Myometrial cell (primary cell): ENCODE data around the gene IL17C. TPM values are rescaled to one million over a fixed set of nuclear protein-coding genes. Genes with fewer than 3 reads are reported as not detected.

Experiments used
- total RNA-seq: library from RNA; depleted of rRNA; stranded (reverse); fragments of >200 nt; gene quantifications from 2 replicates; pipeline ENCODE4 v1.2.3, GENCODE V29; 2015

IL17C gene, protein sequence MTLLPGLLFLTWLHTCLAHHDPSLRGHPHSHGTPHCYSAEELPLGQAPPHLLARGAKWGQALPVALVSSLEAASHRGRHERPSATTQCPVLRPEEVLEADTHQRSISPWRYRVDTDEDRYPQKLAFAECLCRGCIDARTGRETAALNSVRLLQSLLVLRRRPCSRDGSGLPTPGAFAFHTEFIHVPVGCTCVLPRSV
- 1.4 TPM in 1 of 2 replicates, not detected in the other for total RNA-seq

DNA sequence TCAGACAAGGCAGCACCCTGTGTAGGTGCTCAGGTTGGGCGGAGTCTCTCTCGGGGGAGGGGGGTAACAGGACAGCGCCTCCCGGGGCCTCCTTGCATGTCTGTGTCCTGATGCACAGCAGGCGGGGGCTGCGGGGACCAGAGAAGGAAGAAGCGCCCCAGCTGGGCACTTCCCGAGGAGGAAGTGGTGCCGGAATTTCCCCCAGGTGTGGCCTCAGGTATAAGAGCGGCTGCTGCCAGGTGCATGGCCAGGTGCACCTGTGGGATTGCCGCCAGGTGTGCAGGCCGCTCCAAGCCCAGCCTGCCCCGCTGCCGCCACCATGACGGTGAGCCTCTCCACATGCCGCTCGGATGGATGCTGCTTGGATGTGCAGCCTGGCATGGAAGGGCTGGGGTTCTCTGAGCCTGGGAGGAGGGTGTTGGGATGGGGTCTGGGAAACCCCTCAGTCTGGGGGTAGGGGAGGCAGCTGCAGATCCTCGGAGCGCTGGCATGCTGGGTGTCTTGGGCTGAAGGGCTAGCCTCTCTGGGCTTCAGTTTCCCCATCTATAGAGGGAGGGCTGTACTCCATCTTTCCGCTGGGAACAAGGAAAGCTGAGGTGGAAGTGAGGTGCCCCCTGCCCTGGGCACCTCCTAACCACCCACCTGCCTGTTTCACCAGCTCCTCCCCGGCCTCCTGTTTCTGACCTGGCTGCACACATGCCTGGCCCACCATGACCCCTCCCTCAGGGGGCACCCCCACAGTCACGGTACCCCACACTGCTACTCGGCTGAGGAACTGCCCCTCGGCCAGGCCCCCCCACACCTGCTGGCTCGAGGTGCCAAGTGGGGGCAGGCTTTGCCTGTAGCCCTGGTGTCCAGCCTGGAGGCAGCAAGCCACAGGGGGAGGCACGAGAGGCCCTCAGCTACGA, at the start of gene IL17C:
TSS of gene IL17C (plus strand) at position 250 of the 908 bp plus-strand sequence. CDS start at position 320, 70 bp downstream.

DNA sequence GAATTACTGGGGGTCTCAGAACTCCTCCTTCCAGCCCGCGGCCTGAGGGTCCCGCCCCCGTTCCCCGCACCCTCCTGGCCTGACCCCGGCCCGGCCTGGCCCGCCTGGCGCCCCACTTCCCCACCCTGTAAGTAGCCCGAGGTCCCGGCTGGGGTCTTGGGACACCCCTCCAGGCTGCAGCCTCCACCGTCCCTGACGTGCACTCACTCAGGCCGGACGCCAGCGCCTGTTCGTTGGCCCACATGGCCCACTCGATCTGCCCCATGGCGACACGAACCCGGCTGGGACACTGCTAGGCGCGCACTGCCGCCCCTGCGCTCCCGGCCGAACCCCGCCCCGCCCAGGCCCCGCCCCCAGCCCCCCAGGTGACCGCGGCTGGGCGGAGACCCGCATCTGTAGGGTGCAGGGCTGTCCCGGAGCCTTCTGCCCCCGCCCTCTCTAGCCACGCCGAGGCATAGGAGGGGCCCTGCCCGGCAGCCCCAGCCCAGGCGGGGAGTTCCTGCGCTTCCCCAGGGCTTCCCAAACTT, 12.4 kb downstream of the IL17C start, which contains the start of gene CYBA:
TSS of gene CYBA (minus strand) at position 305 of the 527 bp plus-strand sequence. CDS start at position 265, 40 bp downstream.

DNA sequence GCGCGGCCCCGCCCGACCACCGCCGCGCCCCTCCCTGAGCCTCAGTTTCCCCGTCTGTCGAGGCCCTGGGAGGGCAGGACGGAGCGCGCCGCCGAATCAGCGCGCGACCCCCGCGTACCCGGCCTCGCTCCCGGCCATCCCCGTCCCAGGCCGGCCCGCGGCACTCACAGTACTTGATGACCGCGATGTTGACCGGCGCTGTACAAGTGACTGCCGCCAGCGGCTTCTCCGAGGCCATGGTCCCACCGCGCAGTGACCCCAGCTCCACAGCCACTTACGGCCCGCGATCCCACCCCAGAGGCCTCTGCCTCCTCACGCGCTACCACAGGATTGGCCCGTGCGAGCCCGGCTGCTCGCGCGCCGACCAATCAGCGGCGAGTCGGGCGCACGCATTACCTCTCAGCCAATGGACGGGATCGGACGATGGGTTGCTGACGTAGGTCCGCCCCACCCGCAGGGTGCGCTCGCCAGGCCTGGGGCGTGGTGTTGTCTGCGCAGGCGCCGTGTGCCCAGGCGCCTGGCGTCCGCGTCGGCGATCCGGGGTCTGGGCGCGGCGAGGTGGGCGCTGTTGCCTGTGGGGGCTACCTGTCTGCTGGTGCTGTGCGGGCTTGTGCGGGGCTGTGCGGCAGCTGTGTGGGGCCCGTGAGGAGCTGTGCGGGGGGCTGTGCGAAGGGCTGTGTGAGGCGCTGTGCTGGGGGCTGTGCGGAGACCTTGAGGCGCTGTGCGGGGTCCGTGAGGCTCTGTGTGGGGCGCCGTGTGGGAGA, 24.7 kb downstream of the IL17C start, which contains the start of gene MVD:
TSS of gene MVD (minus strand) at position 249 of the 764 bp plus-strand sequence. CDS start at position 238, 11 bp downstream.

DNA sequence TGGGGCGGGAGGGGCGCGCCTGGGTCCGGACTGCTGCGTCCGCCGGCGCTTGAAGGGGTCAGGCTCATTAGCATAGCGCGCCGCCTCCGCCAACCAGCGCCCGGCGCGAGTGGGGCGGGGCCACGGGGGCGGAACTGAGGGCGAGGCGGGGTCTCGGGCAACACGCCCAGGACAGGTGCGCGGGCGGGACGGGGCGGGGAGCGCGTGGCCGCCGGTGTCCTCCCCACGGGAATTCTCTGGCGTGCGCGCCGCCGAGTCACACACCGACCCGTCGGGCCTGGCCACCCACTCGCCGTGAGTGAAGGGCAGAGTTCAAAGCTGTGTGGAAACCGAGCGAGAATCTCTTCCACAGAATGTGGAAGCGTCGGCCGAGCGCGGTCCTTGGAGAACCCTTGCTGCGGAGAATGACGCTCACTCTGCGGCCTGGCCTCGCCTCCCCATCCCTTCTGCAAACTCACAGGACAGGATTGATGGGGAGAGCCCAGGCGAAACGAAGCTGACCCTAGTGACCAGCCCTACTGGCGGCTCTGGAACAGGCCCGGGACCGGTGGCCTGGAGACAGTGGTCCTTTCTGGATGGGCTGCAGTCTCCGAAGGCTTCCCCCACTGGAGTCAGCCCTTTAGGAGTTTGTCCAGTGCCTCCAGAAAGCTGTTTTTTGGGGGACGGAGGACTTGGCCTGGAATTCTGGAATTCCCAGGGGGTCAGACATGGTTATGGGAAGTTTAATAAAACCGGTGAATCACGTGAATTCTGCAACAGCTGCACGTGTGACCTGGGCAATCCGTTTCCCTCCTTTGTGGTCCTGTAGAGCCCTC, 48.3 kb downstream of the IL17C start, which contains the start of gene SNAI3:
TSS of gene SNAI3 (minus strand) at position 69 of the 815 bp plus-strand sequence. CDS start 101 bp downstream, outside the sequence.

Other genes with a start within 250 kb of the IL17C start
- gene ZFPM1, start 185.3 kb upstream of the IL17C start, total RNA-seq, result 0.58 and 0.89 TPM in 2 replicates
- 9.4 and 11.2 TPM in 2 replicates for gene ZC3H18, start 68.2 kb upstream of the IL17C start, total RNA-seq
- gene CYBA, start 12.5 kb downstream of the IL17C start, total RNA-seq, result 321 and 495 TPM in 2 replicates
- 255 and 295 TPM in 2 replicates for gene MVD, start 24.5 kb downstream of the IL17C start, total RNA-seq
- not detected in 2 replicates for gene SNAI3, start 47.9 kb downstream of the IL17C start, total RNA-seq
- 26.5 and 30.1 TPM in 2 replicates for gene RNF166, start 67.8 kb downstream of the IL17C start, total RNA-seq
- gene CTU2, start 67.9 kb downstream of the IL17C start, total RNA-seq, result 21.9 and 25.0 TPM in 2 replicates
- 205 and 248 TPM in 2 replicates for gene PIEZO1, start 146.6 kb downstream of the IL17C start, total RNA-seq
- 18.6 and 29.4 TPM in 2 replicates for gene CDT1, start 165.2 kb downstream of the IL17C start, total RNA-seq
- gene APRT, start 173.4 kb downstream of the IL17C start, total RNA-seq, result 158 and 223 TPM in 2 replicates
- gene GALNS, start 218.4 kb downstream of the IL17C start, total RNA-seq, result 25.9 and 26.2 TPM in 2 replicates
- gene TRAPPC2L, start 218.6 kb downstream of the IL17C start, total RNA-seq, result 54.2 and 56.4 TPM in 2 replicates
- not detected in 2 replicates for gene PABPN1L, start 228.1 kb downstream of the IL17C start, total RNA-seq